ENCODE data around the gene AUTS2. TPM values are rescaled to one million over a fixed set of nuclear protein-coding genes. Genes with fewer than 3 reads are reported as not detected.

The AUTS2 gene
- total and polyA plus RNA-seq, 2 experiments from 2014 or later: 32.0 to 91.0 TPM

DNA sequence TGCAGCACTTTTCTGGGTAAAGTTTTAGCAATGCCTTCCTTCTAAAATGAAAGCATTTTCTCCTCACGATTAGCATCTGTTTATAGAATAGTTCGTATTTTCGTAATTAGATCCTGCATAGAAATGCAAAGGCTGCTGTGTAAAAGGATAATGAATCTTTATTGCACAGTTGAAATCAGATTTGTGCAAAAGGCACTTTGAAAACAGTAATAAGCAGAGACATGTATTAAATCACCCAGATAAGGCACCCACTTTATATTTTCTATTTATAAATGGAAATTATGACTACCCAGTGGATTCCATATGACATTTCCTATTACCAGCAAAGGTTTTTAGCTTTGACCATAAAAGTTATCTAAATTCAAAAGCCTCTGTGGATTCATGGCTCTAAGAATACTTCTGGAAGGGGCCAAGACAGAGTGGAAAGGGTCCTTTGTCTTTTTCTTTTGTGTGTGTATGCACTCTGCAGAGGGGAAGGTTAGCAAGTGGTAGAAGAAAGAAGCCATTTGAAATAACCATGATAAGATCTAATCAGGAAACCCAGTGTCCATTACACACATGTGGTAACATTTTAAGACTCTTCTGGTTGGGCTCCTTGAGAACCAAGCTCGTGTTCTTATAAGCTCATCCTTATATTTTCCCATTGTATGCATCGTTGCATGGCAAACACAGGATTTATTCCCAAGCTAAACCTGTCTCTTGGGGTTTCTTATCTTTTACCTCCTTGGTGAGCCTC lies 612.1 kb downstream of the AUTS2 start:
- H3K4me3 Mint-ChIP-seq: no peak overlapping the region
- H3K27me3 ChIP-seq (ENCODE audit: insufficient read depth): no peaks in the 10 kb centered on the region
- H3K4me1 ChIP-seq (ENCODE audit: insufficient read depth): peaks cover 4% of the 10 kb centered on the region; the same call in 1 of the 2 replicates
- H3K36me3 Mint-ChIP-seq (ENCODE audit: low read depth): no peaks in the 10 kb centered on the region
- no peak for ATAC-seq
- H3K27me3 Mint-ChIP-seq (ENCODE audit: insufficient read depth, low read depth, poor library complexity): no peaks in the 10 kb centered on the region
- H2AFZ ChIP-seq: no peak overlapping the region
- no peak overlapping the region for H3K4me3 ChIP-seq
- no peak overlapping the region for H3K27ac Mint-ChIP-seq
- no peaks in the 10 kb centered on the region for H3K9me2 ChIP-seq (ENCODE audit: insufficient read depth)
- H3K4me1 Mint-ChIP-seq: no peaks in the 10 kb centered on the region
- H4K20me1 ChIP-seq (replicated peaks; ENCODE audit: insufficient read depth): no peaks in the 10 kb centered on the region
- no peaks in the 10 kb centered on the region for H3K79me2 ChIP-seq (replicated peaks; ENCODE audit: insufficient read depth)
- no peaks in the 10 kb centered on the region for H3F3A ChIP-seq (replicated peaks; ENCODE audit: low read depth)
- H3K36me3 ChIP-seq (ENCODE audit: insufficient read depth): no peaks in the 10 kb centered on the region
- no peak for DNase-seq (ENCODE audit: low spot score)
- H3K4me2 ChIP-seq: no peak overlapping the region
- no peaks in the 10 kb centered on the region for H3K9me3 Mint-ChIP-seq
- H3K27ac ChIP-seq (ENCODE audit: low read depth): no peak overlapping the region
- TF ChIP-seq EZH2 (IDR thresholded peaks at IDR 0.05; ENCODE audit: low read depth, unreplicated experiment): no peak
- TF ChIP-seq ZNF331 (CRISPR knock-in tag; IDR thresholded peaks at IDR 0.05; ENCODE audit: low read depth): no peak
- TF ChIP-seq CTCF (conservative IDR thresholded peaks at IDR 0.05; ENCODE audit: low read depth in 2 of 2): no peak
- no peak for TF ChIP-seq JUNB (IDR thresholded peaks at IDR 0.05; ENCODE audit: unreplicated experiment)
- TF ChIP-seq POLR2AphosphoS5 (IDR thresholded peaks at IDR 0.05; ENCODE audit: low read depth): no peak
- no peak for TF ChIP-seq CREB1 (CRISPR knock-in tag; IDR thresholded peaks at IDR 0.05; ENCODE audit: low read depth)
- no peak for TF ChIP-seq ETS1 (IDR thresholded peaks at IDR 0.05)
- no peak for TF ChIP-seq REST (IDR thresholded peaks at IDR 0.05; ENCODE audit: unreplicated experiment)

GRCh38 chr7:70210936-70211310 lies 612.6 kb downstream of the AUTS2 start:
- Histone ChIP-seq H3K4me2 (no peak overlapping the region), H3K27ac (ENCODE audit: low read depth) (no peak overlapping the region), H3K4me1 (ENCODE audit: insufficient read depth) (peaks cover 4% of the 10 kb centered on the region; the same call in 1 of the 2 replicates), H3K4me3 (no peak overlapping the region), H3K79me2 (replicated peaks; ENCODE audit: insufficient read depth) (no peaks in the 10 kb centered on the region), H4K20me1 (replicated peaks; ENCODE audit: insufficient read depth) (no peaks in the 10 kb centered on the region), H3K9me2 (ENCODE audit: insufficient read depth) (no peaks in the 10 kb centered on the region), H2AFZ (no peak overlapping the region), H3K36me3 (ENCODE audit: insufficient read depth) (no peaks in the 10 kb centered on the region), H3F3A (replicated peaks; ENCODE audit: low read depth) (no peaks in the 10 kb centered on the region), H3K27me3 (ENCODE audit: insufficient read depth) (no peaks in the 10 kb centered on the region)
- Mint-ChIP-seq H3K4me1 (no peaks in the 10 kb centered on the region), H3K27ac (no peak overlapping the region), H3K4me3 (no peak overlapping the region), H3K36me3 (ENCODE audit: low read depth) (no peaks in the 10 kb centered on the region), H3K9me3 (no peaks in the 10 kb centered on the region), H3K27me3 (ENCODE audit: insufficient read depth, low read depth, poor library complexity) (no peaks in the 10 kb centered on the region)
- no peak for ATAC-seq
- no peak for DNase-seq (ENCODE audit: low spot score)
- TF ChIP-seq STAT1 (IDR thresholded peaks at IDR 0.05; ENCODE audit: unreplicated experiment) (no peak), ZNF331 (CRISPR knock-in tag; IDR thresholded peaks at IDR 0.05; ENCODE audit: low read depth) (no peak), JUNB (IDR thresholded peaks at IDR 0.05; ENCODE audit: unreplicated experiment) (no peak), ETS1 (IDR thresholded peaks at IDR 0.05) (no peak), POLR2AphosphoS5 (IDR thresholded peaks at IDR 0.05; ENCODE audit: low read depth) (no peak), CREB1 (CRISPR knock-in tag; IDR thresholded peaks at IDR 0.05; ENCODE audit: low read depth) (no peak), EZH2 (IDR thresholded peaks at IDR 0.05; ENCODE audit: low read depth, unreplicated experiment) (no peak), EZH2phosphoT487 (IDR thresholded peaks at IDR 0.05; ENCODE audit: unreplicated experiment) (no peak), CTCF (conservative IDR thresholded peaks at IDR 0.05; ENCODE audit: low read depth in 2 of 2) (no peak)

All from GM23338 (cell line).